Bronchial epithelial cell (primary cell): ENCODE data around the gene IFNL1. TPM values are rescaled to one million over a fixed set of nuclear protein-coding genes. Genes with fewer than 3 reads are reported as not detected.

ENCODE experiments used
- DNase-seq: peaks from one replicate; pipeline ENCODE4 v3.0.0-alpha.2; 2010; ENCODE audit warnings: low read depth
- FAIRE-seq: peaks from 2 replicates; lab custom pipeline; 2011; peaks lifted over from hg19 to GRCh38; lab: Jason Lieb, UNC
- H3K27me3 ChIP-seq: 2 replicates; pipeline ENCODE4 v1.5.1; 2011; ENCODE audit warnings: low read length; ENCODE audit not compliant: control insufficient read depth, insufficient read depth
- H3K36me3 ChIP-seq: 2 replicates; pipeline ENCODE4 v1.5.1; 2011; ENCODE audit warnings: low read length; ENCODE audit not compliant: control insufficient read depth, insufficient read depth
- H3K4me3 ChIP-seq: 2 replicates; pipeline ENCODE4 v1.5.1; 2011; ENCODE audit warnings: mild to moderate bottlenecking, low read depth, low read length, control low read depth
- CTCF ChIP-seq: IDR thresholded peaks from 2 replicates; pipeline ENCODE4 v1.5.1; 2011; ENCODE audit warnings: mild to moderate bottlenecking, moderate library complexity, low read length, control low read depth, inconsistent platforms; ENCODE audit not compliant: insufficient read depth, severe bottlenecking
- total RNA-seq: library from RNA; depleted of rRNA; stranded (reverse); fragments of >200 nt; gene quantifications from 2 replicates; pipeline ENCODE4 v1.2.1, GENCODE V29; 2014

Gene IFNL1
- not detected in 2 replicates for total RNA-seq

- Histone ChIP-seq H3K4me3 (no peak within 1 kb of the TSS), H3K27me3 (no peaks in the 10 kb centered on the region), H3K36me3 (no peaks in the 10 kb centered on the region)
- no peak for TF ChIP-seq CTCF
- FAIRE-seq (no peak), DNase-seq (no peak)
Measured at GRCh38 chr19:39296055-39296645, at the start of gene IFNL1. Gene IFNL1, plus strand, starts transcription at chr19:39296407. Its CDS starts 15 bp downstream, at chr19:39296422.

- no peak for FAIRE-seq
- DNase-seq, result no peak
- no peak for TF ChIP-seq CTCF
- Histone ChIP-seq H3K27me3 (peaks cover 21% of the 10 kb centered on the region), H3K4me3 (no peak overlapping the region), H3K36me3 (no peaks in the 10 kb centered on the region)
Measured at GRCh38 chr19:39246951-39247669, 49.1 kb upstream of the IFNL1 start.

GRCh38 chr19:39247701-39248664, 48.2 kb upstream of the IFNL1 start:
- TF ChIP-seq CTCF, result no peak
- FAIRE-seq, result no peak
- DNase-seq, result no peak
- peaks cover 21% of the 10 kb centered on the region for H3K27me3 ChIP-seq
- no peak overlapping the region for H3K4me3 ChIP-seq
- H3K36me3 ChIP-seq, result no peaks in the 10 kb centered on the region

GRCh38 chr19:39248806-39249205, 47.4 kb upstream of the IFNL1 start, which contains the start of gene IFNL4:
Gene IFNL4, minus strand, starts transcription at chr19:39248856.
- FAIRE-seq, result no peak
- Histone ChIP-seq H3K4me3 (no peak within 1 kb of the TSS), H3K27me3 (peaks cover 21% of the 10 kb centered on the region), H3K36me3 (no peaks in the 10 kb centered on the region)
- no peak for DNase-seq
- no peak for TF ChIP-seq CTCF

- Histone ChIP-seq H3K36me3 (no peaks in the 10 kb centered on the region), H3K27me3 (peaks cover 22% of the 10 kb centered on the region), H3K4me3 (no peak overlapping the region)
- DNase-seq (no peak), FAIRE-seq (no peak)
- no peak for TF ChIP-seq CTCF
Measured at GRCh38 chr19:39251081-39251480, 45.1 kb upstream of the IFNL1 start.
